Spinal cord (tissue), 10 donors: Measurements from ENCODE around the gene CNDP2. TPM values are rescaled to one million over a fixed set of nuclear protein-coding genes. Genes with fewer than 3 reads are reported as not detected.

Experiments used
- DNase-seq, 6 donors: peaks; one replicate each; pipeline versions ENCODE4 v3.0.0 to v3.0.0-alpha.2; 2013 to 2015; ENCODE audit warnings: low spot score in 6 of 6, low read depth in 4 of 6
- H3K27ac ChIP-seq: one replicate; pipeline ENCODE4 v1.5.1; 2013; ENCODE audit warnings: low read depth, low read length, control low read depth
- H3K27me3 ChIP-seq: one replicate; pipeline ENCODE4 v1.6.1; 2013; ENCODE audit warnings: low read length; ENCODE audit not compliant: control insufficient read depth, insufficient read depth
- H3K36me3 ChIP-seq: one replicate; pipeline ENCODE4 v1.6.1; 2013; ENCODE audit warnings: low read length; ENCODE audit not compliant: control insufficient read depth, insufficient read depth
- H3K4me1 ChIP-seq: one replicate; pipeline ENCODE4 v1.6.1; 2013; ENCODE audit warnings: low read length; ENCODE audit not compliant: control insufficient read depth, insufficient read depth
- H3K4me3 ChIP-seq: one replicate; pipeline ENCODE4 v1.5.1; 2013; ENCODE audit warnings: low read depth, low read length, control low read depth
- H3K9me3 ChIP-seq: one replicate; pipeline ENCODE4 v1.6.1; 2013; ENCODE audit warnings: low read length; ENCODE audit not compliant: control insufficient read depth, insufficient read depth
- WGBS: methylation state at CpG from one replicate; pipeline ENCODE4 v1.1.5; 2013; ENCODE audit warnings: missing lambda C conversion rate; ENCODE audit not compliant: insufficient coverage; 5-methylcytosine and 5-hydroxymethylcytosine counted together
- polyA plus RNA-seq, 2 donors: library from polyadenylated mRNA; unstranded; fragments of 120-200 nt; gene quantifications; one replicate each; pipeline ENCODE4 v1.2.1, GENCODE V29; 2013; ENCODE audit not compliant: insufficient read length in 2 of 2
- total RNA-seq, 2 donors: library from RNA; depleted of rRNA in 1 of 2; stranded (reverse); fragments of 120-200 nt in 1 of 2; fragments of >200 nt in 1 of 2; gene quantifications; one replicate each; pipeline versions ENCODE4 v1.2.3 to v1.2.4, GENCODE V29; 2013 to 2014
- donor health status: healthy.

CNDP2 gene
- total and polyA plus RNA-seq, 4 donors, result 66.4 to 135 (median 98.4) TPM

DNA sequence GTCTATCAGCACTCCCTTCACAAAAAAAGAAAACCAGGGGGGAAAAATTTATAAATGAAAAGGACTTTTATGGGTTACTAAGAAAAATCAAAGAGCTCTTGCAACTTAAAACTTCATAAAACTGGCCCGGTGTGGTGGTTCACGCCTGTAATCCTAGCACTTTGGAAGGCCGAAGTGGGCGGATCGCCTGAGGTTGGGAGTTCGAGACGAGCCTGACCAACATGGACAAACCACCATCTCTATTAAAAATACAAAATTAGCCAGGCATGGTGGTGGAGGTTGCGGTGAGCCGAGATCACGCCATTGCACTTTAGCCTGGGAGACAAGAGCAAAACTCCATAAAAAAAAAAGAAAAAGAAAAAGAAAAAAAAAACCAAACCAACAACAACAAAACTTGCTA lies 40.8 kb upstream of the CNDP2 start:
- peaks cover 20% of the 10 kb centered on the region for H3K27me3 ChIP-seq
- DNase-seq, result no peak
- peaks cover 2% of the 10 kb centered on the region for H3K36me3 ChIP-seq
- H3K9me3 ChIP-seq, result no peaks in the 10 kb centered on the region
- peak overlapping the region; percentile 58 for H3K4me3 ChIP-seq
- WGBS, result no CpG with 5 or more reads among the region's 10 CpGs
- peaks cover 59% of the 10 kb centered on the region for H3K4me1 ChIP-seq
- H3K27ac ChIP-seq, result peak overlapping the region; percentile 81

GRCh38 chr18:74456017-74456348 lies 40.2 kb upstream of the CNDP2 start:
- 16% methylated on average over 6 of the region's 7 CpGs for WGBS
- Histone ChIP-seq H3K4me3 (peak overlapping the region; percentile 58), H3K36me3 (peaks cover 2% of the 10 kb centered on the region), H3K4me1 (peaks cover 53% of the 10 kb centered on the region), H3K27ac (peak overlapping the region; percentile 81), H3K27me3 (peaks cover 20% of the 10 kb centered on the region), H3K9me3 (no peaks in the 10 kb centered on the region)
- DNase-seq, result no peak

DNA sequence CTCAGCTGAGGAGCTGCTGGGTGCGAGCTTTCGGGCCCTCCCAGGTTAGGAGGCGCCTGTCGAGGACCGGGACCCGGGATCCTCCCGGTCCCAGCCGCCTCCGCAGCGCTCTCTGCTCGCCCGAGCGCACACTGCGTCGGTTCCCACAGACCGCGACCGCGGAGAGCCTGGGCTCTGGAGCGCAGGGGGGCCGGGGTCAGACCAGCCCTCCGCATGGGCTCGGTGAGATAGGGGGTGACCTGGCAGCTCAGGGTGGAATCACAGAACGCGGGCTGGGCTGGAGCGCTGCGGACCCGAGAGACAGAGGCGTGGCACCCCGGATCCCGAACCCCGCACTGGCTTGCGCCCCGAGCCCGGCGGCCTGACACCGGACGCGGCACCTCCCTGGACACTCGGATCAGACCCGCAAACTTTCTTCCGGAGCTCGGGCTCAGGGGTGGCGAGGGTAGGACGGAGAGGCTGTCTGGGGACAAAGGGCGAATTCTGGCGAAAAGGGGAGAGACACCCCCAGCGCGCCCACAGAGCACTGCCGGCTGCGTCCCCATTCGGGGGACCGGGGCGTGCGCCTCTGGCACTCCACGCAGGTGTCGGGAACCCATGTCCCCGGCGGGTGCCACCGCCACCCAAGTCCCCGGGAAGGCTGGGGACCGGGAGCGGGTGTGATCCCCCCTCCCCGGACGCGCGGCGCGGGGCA lies 39.7 kb upstream of the CNDP2 start:
- Histone ChIP-seq H3K36me3 (peaks cover 2% of the 10 kb centered on the region), H3K4me1 (peaks cover 48% of the 10 kb centered on the region), H3K9me3 (no peaks in the 10 kb centered on the region), H3K27me3 (peaks cover 20% of the 10 kb centered on the region), H3K27ac (peak overlapping the region; percentile 81), H3K4me3 (peak overlapping the region; percentile 58)
- peak in 2 of 6 donors; percentile 45 to 50 for DNase-seq
- WGBS, result under 1% methylated on average over 69 of the region's 69 CpGs

GRCh38 chr18:74457043-74457724 lies 39.0 kb upstream of the CNDP2 start, which contains the start of gene DIPK1C:
Gene DIPK1C (minus strand): TSS chr18:74457308. CDS start chr18:74457259, 49 bp downstream.
- no peaks in the 10 kb centered on the region for H3K9me3 ChIP-seq
- DNase-seq, result peak in 2 of 6 donors; percentile 49 to 60
- H3K27me3 ChIP-seq, result peaks cover 20% of the 10 kb centered on the region
- H3K4me3 ChIP-seq, result peak within 1 kb of the TSS; percentile 58
- H3K27ac ChIP-seq, result peak within 1 kb of the TSS; percentile 81
- no peaks in the 10 kb centered on the region for H3K36me3 ChIP-seq
- under 1% methylated on average over 76 of the region's 76 CpGs for WGBS
- peaks cover 46% of the 10 kb centered on the region for H3K4me1 ChIP-seq

GRCh38 chr18:74457725-74458421 lies 38.3 kb upstream of the CNDP2 start:
- peak in 2 of 6 donors; percentile 46 to 73 for DNase-seq
- Histone ChIP-seq H3K27ac (peak overlapping the region; percentile 64), H3K4me1 (peaks cover 46% of the 10 kb centered on the region), H3K9me3 (no peaks in the 10 kb centered on the region), H3K36me3 (no peaks in the 10 kb centered on the region), H3K4me3 (peak overlapping the region; percentile 33), H3K27me3 (peaks cover 20% of the 10 kb centered on the region)
- 5% methylated on average over 31 of the region's 34 CpGs for WGBS

- Histone ChIP-seq H3K27ac (no peak overlapping the region), H3K27me3 (peaks cover 17% of the 10 kb centered on the region), H3K4me1 (peaks cover 32% of the 10 kb centered on the region), H3K9me3 (no peaks in the 10 kb centered on the region), H3K4me3 (no peak overlapping the region), H3K36me3 (no peaks in the 10 kb centered on the region)
- DNase-seq, result no peak
- WGBS, result 68% methylated on average over 4 of the region's 7 CpGs
Measured at GRCh38 chr18:74459889-74460288, 36.3 kb upstream of the CNDP2 start.

DNA sequence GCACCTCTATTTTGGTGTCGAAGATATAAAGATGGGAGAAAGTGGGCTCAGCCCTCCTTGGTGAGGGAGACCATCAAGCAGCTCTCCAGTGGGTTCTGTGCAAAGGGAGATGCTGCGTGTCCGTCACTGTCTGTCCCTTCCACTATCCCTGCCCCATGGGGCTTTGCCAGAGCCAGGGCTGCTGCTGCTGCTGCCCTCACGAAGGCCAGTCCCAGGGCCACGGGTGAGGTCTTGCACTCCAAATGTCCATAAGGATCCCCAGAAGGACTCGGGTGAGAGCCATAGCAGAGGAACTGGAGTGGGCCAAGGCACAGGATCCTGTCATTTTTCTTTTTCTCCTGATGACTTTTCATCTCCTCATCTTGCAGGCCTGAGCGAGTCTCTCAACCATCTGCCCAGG lies 35.3 kb upstream of the CNDP2 start:
- Histone ChIP-seq H3K9me3 (no peaks in the 10 kb centered on the region), H3K4me3 (no peak overlapping the region), H3K27ac (no peak overlapping the region), H3K36me3 (no peaks in the 10 kb centered on the region), H3K4me1 (peaks cover 28% of the 10 kb centered on the region), H3K27me3 (peaks cover 13% of the 10 kb centered on the region)
- no peak for DNase-seq
- 100% methylated on average over 5 of the region's 7 CpGs for WGBS

GRCh38 chr18:74463254-74463653 lies 32.9 kb upstream of the CNDP2 start:
- no peaks in the 10 kb centered on the region for H3K36me3 ChIP-seq
- H3K27me3 ChIP-seq, result no peaks in the 10 kb centered on the region
- no peak overlapping the region for H3K27ac ChIP-seq
- no peaks in the 10 kb centered on the region for H3K9me3 ChIP-seq
- 85% methylated on average over 5 of the region's 8 CpGs for WGBS
- DNase-seq, result peak in 1 of 6 donors; percentile 37
- H3K4me3 ChIP-seq, result no peak overlapping the region
- H3K4me1 ChIP-seq, result peaks cover 13% of the 10 kb centered on the region

DNA sequence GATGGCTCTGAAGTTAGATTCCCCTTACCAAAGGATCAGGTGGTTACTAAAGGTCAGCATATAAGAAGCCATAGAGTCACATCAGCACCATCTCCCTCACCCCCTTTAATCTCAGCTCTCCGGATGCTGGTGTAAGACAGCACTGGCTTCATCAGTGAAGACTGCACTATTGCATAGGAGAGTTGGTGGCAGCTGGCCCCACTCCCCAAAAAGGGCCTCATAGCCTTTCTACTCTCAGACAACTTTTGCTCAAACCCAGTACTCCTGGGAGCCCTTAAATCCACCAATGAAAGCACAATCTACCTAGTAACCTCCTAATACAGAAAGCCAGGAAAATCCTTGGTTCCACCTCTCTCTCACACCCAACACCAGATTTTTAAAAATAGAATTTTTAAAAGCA lies 32.2 kb upstream of the CNDP2 start:
- DNase-seq, result no peak
- Histone ChIP-seq H3K27ac (peak overlapping the region; percentile 0), H3K36me3 (no peaks in the 10 kb centered on the region), H3K27me3 (no peaks in the 10 kb centered on the region), H3K4me3 (no peak overlapping the region), H3K9me3 (no peaks in the 10 kb centered on the region), H3K4me1 (peaks cover 10% of the 10 kb centered on the region)
- no CpG with 5 or more reads among the region's 1 CpG for WGBS
